Measurements from ENCODE around the gene C1orf116. TPM values are rescaled to one million over a fixed set of nuclear protein-coding genes. Genes with fewer than 3 reads are reported as not detected.

C1orf116 gene
- total and polyA plus RNA-seq, 4 donors: 0.27 to 0.79 (median 0.46) TPM

- Histone ChIP-seq H3K4me3 (ENCODE audit: low read depth in 1 of 3, low read length in 3 of 3) (no peak overlapping the region), H3K9ac (ENCODE audit: low read depth in 1 of 2, low read length in 2 of 2) (no peak overlapping the region), H3K9me3 (ENCODE audit: control insufficient read depth in 4 of 4, low read length in 3 of 4) (no peaks in the 10 kb centered on the region), H3K36me3 (ENCODE audit: control insufficient read depth in 4 of 4, insufficient read depth in 3 of 4, low read depth in 1 of 4, low read length in 3 of 4) (no peaks in the 10 kb centered on the region), H3K4me1 (ENCODE audit: control insufficient read depth in 4 of 4, insufficient read depth in 4 of 4, low read length in 3 of 4) (peaks cover 9 to 29% (median 25%) of the 10 kb centered on the region in 4 donors), H3K27ac (ENCODE audit: low read depth in 1 of 2, low read length in 2 of 2) (no peak overlapping the region), H3K27me3 (ENCODE audit: control insufficient read depth in 4 of 4, insufficient read depth in 4 of 4, low read length in 3 of 4) (no peaks in the 10 kb centered on the region)
- DNase-seq (ENCODE audit: low spot score): no peak
- 86% methylated on average over 1 of the region's 1 CpG for WGBS
- no peak for TF ChIP-seq SP1 (IDR thresholded peaks at IDR 0.05)
These were observed 4.6 kb downstream of the C1orf116 start for GRCh38 chr1:207027921-207028320.

- no peaks in the 10 kb centered on the region for H3K27me3 ChIP-seq (ENCODE audit: control insufficient read depth in 4 of 4, insufficient read depth in 4 of 4, low read length in 3 of 4)
- no peaks in the 10 kb centered on the region for H3K36me3 ChIP-seq (ENCODE audit: control insufficient read depth in 4 of 4, insufficient read depth in 3 of 4, low read depth in 1 of 4, low read length in 3 of 4)
- no peak overlapping the region for H3K4me3 ChIP-seq (ENCODE audit: low read depth in 1 of 3, low read length in 3 of 3)
- peaks cover 9 to 27% (median 25%) of the 10 kb centered on the region in 4 donors for H3K4me1 ChIP-seq (ENCODE audit: control insufficient read depth in 4 of 4, insufficient read depth in 4 of 4, low read length in 3 of 4)
- H3K9me3 ChIP-seq (ENCODE audit: control insufficient read depth in 4 of 4, low read length in 3 of 4): no peaks in the 10 kb centered on the region
- no peak overlapping the region for H3K27ac ChIP-seq (ENCODE audit: low read depth in 1 of 2, low read length in 2 of 2)
- WGBS: 88% methylated on average over 18 of the region's 18 CpGs
- no peak for DNase-seq (ENCODE audit: low spot score)
- TF ChIP-seq, protein P1, sequence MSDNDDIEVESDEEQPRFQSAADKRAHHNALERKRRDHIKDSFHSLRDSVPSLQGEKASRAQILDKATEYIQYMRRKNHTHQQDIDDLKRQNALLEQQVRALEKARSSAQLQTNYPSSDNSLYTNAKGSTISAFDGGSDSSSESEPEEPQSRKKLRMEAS (IDR thresholded peaks at IDR 0.05): no peak
- TF ChIP-seq NR2F2 (IDR thresholded peaks at IDR 0.05) (no peak), FOXA2 (IDR thresholded peaks at IDR 0.05) (no peak), HNF4G (IDR thresholded peaks at IDR 0.05) (no peak), FOXA1 (IDR thresholded peaks at IDR 0.05) (no peak), YY1 (IDR thresholded peaks at IDR 0.05) (no peak), CTCF (IDR thresholded peaks at IDR 0.05; ENCODE audit: low read depth, low read length, missing input control) (no peak)
- TF ChIP-seq, protein P2, sequence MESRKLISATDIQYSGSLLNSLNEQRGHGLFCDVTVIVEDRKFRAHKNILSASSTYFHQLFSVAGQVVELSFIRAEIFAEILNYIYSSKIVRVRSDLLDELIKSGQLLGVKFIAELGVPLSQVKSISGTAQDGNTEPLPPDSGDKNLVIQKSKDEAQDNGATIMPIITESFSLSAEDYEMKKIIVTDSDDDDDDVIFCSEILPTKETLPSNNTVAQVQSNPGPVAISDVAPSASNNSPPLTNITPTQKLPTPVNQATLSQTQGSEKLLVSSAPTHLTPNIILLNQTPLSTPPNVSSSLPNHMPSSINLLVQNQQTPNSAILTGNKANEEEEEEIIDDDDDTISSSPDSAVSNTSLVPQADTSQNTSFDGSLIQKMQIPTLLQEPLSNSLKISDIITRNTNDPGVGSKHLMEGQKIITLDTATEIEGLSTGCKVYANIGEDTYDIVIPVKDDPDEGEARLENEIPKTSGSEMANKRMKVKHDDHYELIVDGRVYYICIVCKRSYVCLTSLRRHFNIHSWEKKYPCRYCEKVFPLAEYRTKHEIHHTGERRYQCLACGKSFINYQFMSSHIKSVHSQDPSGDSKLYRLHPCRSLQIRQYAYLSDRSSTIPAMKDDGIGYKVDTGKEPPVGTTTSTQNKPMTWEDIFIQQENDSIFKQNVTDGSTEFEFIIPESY (IDR thresholded peaks at IDR 0.05): no peak
- TF ChIP-seq, protein P3, sequence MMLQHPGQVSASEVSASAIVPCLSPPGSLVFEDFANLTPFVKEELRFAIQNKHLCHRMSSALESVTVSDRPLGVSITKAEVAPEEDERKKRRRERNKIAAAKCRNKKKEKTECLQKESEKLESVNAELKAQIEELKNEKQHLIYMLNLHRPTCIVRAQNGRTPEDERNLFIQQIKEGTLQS (IDR thresholded peaks at IDR 0.05): no peak
- H3K9ac ChIP-seq (ENCODE audit: low read depth in 1 of 2, low read length in 2 of 2): no peak overlapping the region
These were observed 5.3 kb downstream of the C1orf116 start for GRCh38 chr1:207027206-207027777.

DNA sequence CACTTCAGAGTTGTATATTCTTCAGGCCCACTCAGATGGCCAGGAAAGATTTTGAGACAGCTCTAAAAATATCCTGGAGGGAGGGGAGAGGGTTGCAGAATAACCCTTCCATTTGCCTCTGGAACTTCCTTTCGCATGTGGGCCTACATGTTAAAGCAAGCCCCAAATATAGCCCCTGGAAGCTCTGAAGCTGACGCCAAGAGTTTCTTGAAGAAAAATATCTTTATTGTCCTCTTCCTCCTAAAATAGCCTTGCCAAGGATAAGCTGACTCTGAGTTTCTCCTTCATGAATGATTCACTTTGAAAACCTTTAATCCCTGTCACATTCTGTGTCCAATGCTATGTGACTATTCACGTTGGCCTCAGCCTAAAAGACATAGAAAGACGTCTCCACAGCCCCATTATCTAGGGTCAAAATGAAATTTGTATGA lies 6.4 kb downstream of the C1orf116 start:
- Histone ChIP-seq H3K36me3 (ENCODE audit: control insufficient read depth in 4 of 4, insufficient read depth in 3 of 4, low read depth in 1 of 4, low read length in 3 of 4) (no peaks in the 10 kb centered on the region), H3K4me3 (ENCODE audit: low read depth in 1 of 3, low read length in 3 of 3) (no peak overlapping the region), H3K9me3 (ENCODE audit: control insufficient read depth in 4 of 4, low read length in 3 of 4) (no peaks in the 10 kb centered on the region), H3K27me3 (ENCODE audit: control insufficient read depth in 4 of 4, insufficient read depth in 4 of 4, low read length in 3 of 4) (no peaks in the 10 kb centered on the region), H3K27ac (ENCODE audit: low read depth in 1 of 2, low read length in 2 of 2) (no peak overlapping the region), H3K9ac (ENCODE audit: low read depth in 1 of 2, low read length in 2 of 2) (no peak overlapping the region), H3K4me1 (ENCODE audit: control insufficient read depth in 4 of 4, insufficient read depth in 4 of 4, low read length in 3 of 4) (peaks cover 7 to 22% (median 16%) of the 10 kb centered on the region in 4 donors)
- DNase-seq (ENCODE audit: low spot score): no peak
- WGBS: 74% methylated on average over 4 of the region's 4 CpGs
- TF ChIP-seq HNF4G (IDR thresholded peaks at IDR 0.05) (no peak), NR2F2 (IDR thresholded peaks at IDR 0.05) (no peak), CTCF (IDR thresholded peaks at IDR 0.05; ENCODE audit: low read depth, low read length, missing input control) (no peak)
- TF ChIP-seq, protein P1 (IDR thresholded peaks at IDR 0.05): no peak
